ENCODE data around the gene PANK2. TPM values are rescaled to one million over a fixed set of nuclear protein-coding genes. Genes with fewer than 3 reads are reported as not detected.

Gene PANK2
- total and polyA plus RNA-seq, 2 donors (not counting 1 experiment from before 2014, with no cell fraction given): 33.7 to 51.7 TPM

GRCh38 chr20:3976511-3976910 is 87.3 kb downstream of the PANK2 start:
- H3K27me3 ChIP-seq (ENCODE audit: control insufficient read depth, insufficient read depth, low read length): no peaks in the 10 kb centered on the region
- no peaks in the 10 kb centered on the region for H3K9me3 ChIP-seq (ENCODE audit: control insufficient read depth, insufficient read depth, low read depth, low read length)
- TF ChIP-seq EZH2 (IDR thresholded peaks at IDR 0.05; ENCODE audit: low read length, missing control alignments): no peak
- TF ChIP-seq, protein P1, sequence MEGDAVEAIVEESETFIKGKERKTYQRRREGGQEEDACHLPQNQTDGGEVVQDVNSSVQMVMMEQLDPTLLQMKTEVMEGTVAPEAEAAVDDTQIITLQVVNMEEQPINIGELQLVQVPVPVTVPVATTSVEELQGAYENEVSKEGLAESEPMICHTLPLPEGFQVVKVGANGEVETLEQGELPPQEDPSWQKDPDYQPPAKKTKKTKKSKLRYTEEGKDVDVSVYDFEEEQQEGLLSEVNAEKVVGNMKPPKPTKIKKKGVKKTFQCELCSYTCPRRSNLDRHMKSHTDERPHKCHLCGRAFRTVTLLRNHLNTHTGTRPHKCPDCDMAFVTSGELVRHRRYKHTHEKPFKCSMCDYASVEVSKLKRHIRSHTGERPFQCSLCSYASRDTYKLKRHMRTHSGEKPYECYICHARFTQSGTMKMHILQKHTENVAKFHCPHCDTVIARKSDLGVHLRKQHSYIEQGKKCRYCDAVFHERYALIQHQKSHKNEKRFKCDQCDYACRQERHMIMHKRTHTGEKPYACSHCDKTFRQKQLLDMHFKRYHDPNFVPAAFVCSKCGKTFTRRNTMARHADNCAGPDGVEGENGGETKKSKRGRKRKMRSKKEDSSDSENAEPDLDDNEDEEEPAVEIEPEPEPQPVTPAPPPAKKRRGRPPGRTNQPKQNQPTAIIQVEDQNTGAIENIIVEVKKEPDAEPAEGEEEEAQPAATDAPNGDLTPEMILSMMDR (conservative IDR thresholded peaks at IDR 0.05 in 1 of 2, IDR thresholded peaks at IDR 0.05 in 1 of 2; ENCODE audit: low read depth in 1 of 2, low read length in 2 of 2): no peak
- H3K4me2 ChIP-seq (ENCODE audit: extremely low read depth, insufficient read depth, low read length): no peak overlapping the region
- no peak overlapping the region for H3K27ac ChIP-seq (ENCODE audit: insufficient read depth, low read length)
- H3K36me3 ChIP-seq (ENCODE audit: control insufficient read depth, insufficient read depth, low read length): no peaks in the 10 kb centered on the region
- no peak overlapping the region for H3K9ac ChIP-seq (ENCODE audit: insufficient read depth, low read length)
- H4K20me1 ChIP-seq (ENCODE audit: control insufficient read depth, extremely low read depth, insufficient read depth, low read length): no peaks in the 10 kb centered on the region
- no peaks in the 10 kb centered on the region for H3K4me1 ChIP-seq (ENCODE audit: control insufficient read depth, extremely low read depth, insufficient read depth, low read length)
- H3K4me3 ChIP-seq (replicated peaks in 1 of 4; ENCODE audit: control extremely low read depth in 1 of 4, insufficient read depth in 1 of 4, low read depth in 3 of 4, low read length in 4 of 4): no peak overlapping the region
- DNase-seq (ENCODE audit: low read depth in 2 of 2): no peak
- H2AFZ ChIP-seq (ENCODE audit: low read length): no peak overlapping the region
- peaks cover 40% of the 10 kb centered on the region for H3K79me2 ChIP-seq (ENCODE audit: control insufficient read depth, insufficient read depth, low read length)

Other genes starting within 250 kb of the PANK2 start
- gene GFRA4, start 226.0 kb upstream of the PANK2 start, total RNA-seq: not detected in 2 replicates
- not detected in 2 replicates for gene GFRA4, start 226.0 kb upstream of the PANK2 start, polyA plus RNA-seq
- gene ADAM33, start 207.4 kb upstream of the PANK2 start, total RNA-seq: 37.2 and 67.9 TPM in 2 replicates
- 27.9 and 29.4 TPM in 2 replicates for gene ADAM33, start 207.4 kb upstream of the PANK2 start, polyA plus RNA-seq
- not detected in 2 replicates for gene SIGLEC1, start 176.8 kb upstream of the PANK2 start, total RNA-seq
- gene SIGLEC1, start 176.8 kb upstream of the PANK2 start, polyA plus RNA-seq: not detected in 2 replicates
- gene HSPA12B, start 156.7 kb upstream of the PANK2 start, total RNA-seq: 0.17 and 0.77 TPM in 2 replicates
- gene HSPA12B, start 156.7 kb upstream of the PANK2 start, polyA plus RNA-seq: 0.02 and 0.08 TPM in 2 replicates
- 17.2 and 23.5 TPM in 2 replicates for gene ADISSP, start 121.6 kb upstream of the PANK2 start, total RNA-seq
- gene ADISSP, start 121.6 kb upstream of the PANK2 start, polyA plus RNA-seq: 17.0 and 44.3 TPM in 2 replicates
- gene SPEF1, start 107.9 kb upstream of the PANK2 start, total RNA-seq: under 0.01 and 0.17 TPM in 2 replicates
- gene SPEF1, start 107.9 kb upstream of the PANK2 start, polyA plus RNA-seq: 0.06 and 0.07 TPM in 2 replicates
- 106 TPM in 2 replicates for gene CENPB, start 102.6 kb upstream of the PANK2 start, total RNA-seq
- gene CENPB, start 102.6 kb upstream of the PANK2 start, polyA plus RNA-seq: 32.6 and 52.7 TPM in 2 replicates
- 49.3 and 62.1 TPM in 2 replicates for gene CDC25B, start 93.1 kb upstream of the PANK2 start, total RNA-seq
- 38.2 and 86.1 TPM in 2 replicates for gene CDC25B, start 93.1 kb upstream of the PANK2 start, polyA plus RNA-seq
- gene AP5S1, start 68.8 kb upstream of the PANK2 start, total RNA-seq: 10.0 and 17.8 TPM in 2 replicates
- 11.8 and 12.2 TPM in 2 replicates for gene AP5S1, start 68.8 kb upstream of the PANK2 start, polyA plus RNA-seq
- gene MAVS, start 42.6 kb upstream of the PANK2 start, total RNA-seq: 12.1 and 15.9 TPM in 2 replicates
- gene MAVS, start 42.6 kb upstream of the PANK2 start, polyA plus RNA-seq: 14.4 and 16.4 TPM in 2 replicates
- gene RNF24, start 126.2 kb downstream of the PANK2 start, total RNA-seq: 21.8 and 41.0 TPM in 2 replicates
- gene RNF24, start 126.2 kb downstream of the PANK2 start, polyA plus RNA-seq: 19.1 and 34.2 TPM in 2 replicates